CD4-positive, alpha-beta T cell treated with Interleukin-10 for 1 hour (primary cell): ENCODE data around the gene TMEM167A.
A peak's percentile ranks its signal among the peaks of the same experiment; 100 is the strongest.

ENCODE experiments used
- DNase-seq: peaks from one replicate; pipeline ENCODE4 v3.0.0-alpha.2; 2020

The TMEM167A gene

GRCh38 chr5:83076742-83077661, at the start of gene TMEM167A, which contains the start of gene XRCC4:
Gene TMEM167A, minus strand, starts transcription at chr5:83077394. Its CDS starts 71 bp downstream, at chr5:83077323.
Gene XRCC4, plus strand, starts transcription at chr5:83077547. Its CDS starts 27,373 bp downstream, at chr5:83104920.
- peak; percentile 96 for DNase-seq

GRCh38 chr5:83126501-83126900, 49.3 kb upstream of the TMEM167A start:
- DNase-seq, result no peak

- no peak for DNase-seq
Observed at GRCh38 chr5:83125560-83125959, 48.4 kb upstream of the TMEM167A start.

- no peak for DNase-seq
Observed at GRCh38 chr5:83124593-83124992, 47.4 kb upstream of the TMEM167A start.

- DNase-seq, result no peak
Observed at GRCh38 chr5:83118976-83119375, 41.8 kb upstream of the TMEM167A start.

- no peak for DNase-seq
Observed at GRCh38 chr5:83118471-83118870, 41.3 kb upstream of the TMEM167A start.

- DNase-seq, result no peak
Observed at GRCh38 chr5:83115816-83116215, 38.6 kb upstream of the TMEM167A start.

- no peak for DNase-seq
Observed at GRCh38 chr5:83109380-83109779, 32.2 kb upstream of the TMEM167A start.

- DNase-seq, result no peak
Observed at GRCh38 chr5:83107692-83108420, 30.7 kb upstream of the TMEM167A start.

GRCh38 chr5:83104021-83104420, 26.8 kb upstream of the TMEM167A start:
- DNase-seq, result no peak

GRCh38 chr5:83102364-83102980, 25.3 kb upstream of the TMEM167A start:
- DNase-seq, result no peak

GRCh38 chr5:83101514-83101913, 24.3 kb upstream of the TMEM167A start:
- DNase-seq, result no peak

- no peak for DNase-seq
Observed at GRCh38 chr5:83099445-83099844, 22.3 kb upstream of the TMEM167A start.

GRCh38 chr5:83099001-83099400, 21.8 kb upstream of the TMEM167A start:
- no peak for DNase-seq

- DNase-seq, result no peak
Observed at GRCh38 chr5:83097689-83098231, 20.6 kb upstream of the TMEM167A start.

- DNase-seq, result no peak
Observed at GRCh38 chr5:83096660-83097339, 19.6 kb upstream of the TMEM167A start.

- DNase-seq, result no peak
Observed at GRCh38 chr5:83095957-83096539, 18.9 kb upstream of the TMEM167A start.

GRCh38 chr5:83095163-83095956, 18.2 kb upstream of the TMEM167A start:
- DNase-seq, result no peak

- no peak for DNase-seq
Observed at GRCh38 chr5:83093692-83094091, 16.5 kb upstream of the TMEM167A start.

- DNase-seq, result no peak
Observed at GRCh38 chr5:83092619-83093018, 15.4 kb upstream of the TMEM167A start.

GRCh38 chr5:83090169-83090568, 13.0 kb upstream of the TMEM167A start:
- DNase-seq, result no peak
